K562 (cell line): ENCODE results near the gene LIG3. TPM values are rescaled to one million over a fixed set of nuclear protein-coding genes. Genes with fewer than 3 reads are reported as not detected.

ENCODE experiments used
- BMI1 ChIP-seq: fragments of 150-350 bp; IDR thresholded peaks from 2 replicates; pipeline ENCODE4 v1.6.1; 2014; ENCODE audit warnings: low read length
- HDAC1 ChIP-seq, 2 experiments: fragments of 450-650 bp; IDR thresholded peaks; 2 replicates each; pipeline ENCODE4 v1.6.1; 2016 to 2017; ENCODE audit warnings: inconsistent platforms in 1 of 2, mild to moderate bottlenecking in 1 of 2, moderate library complexity in 1 of 2
- NCOR1 ChIP-seq: fragments of 450-650 bp; IDR thresholded peaks from 2 replicates; pipeline ENCODE4 v1.6.1; 2016; ENCODE audit warnings: mild to moderate bottlenecking, moderate library complexity
- PHF20 ChIP-seq: fragments of 450-650 bp; IDR thresholded peaks from 2 replicates; pipeline ENCODE4 v1.6.1; 2018; ENCODE audit not compliant: partially characterized antibody
- RCOR1 ChIP-seq, 2 experiments: IDR thresholded peaks; 2 replicates each; pipeline ENCODE4 v1.6.1; 2012; ENCODE audit warnings: low read depth in 2 of 2, low read length in 2 of 2, borderline replicate concordance in 1 of 2, improper control_type of control experiment in 1 of 2
- RFX1 ChIP-seq: fragments of 450-650 bp; IDR thresholded peaks from 2 replicates; pipeline ENCODE4 v1.6.1; 2016; ENCODE audit warnings: mild to moderate bottlenecking, moderate library complexity
- TAL1 ChIP-seq: fragments of 450-650 bp; IDR thresholded peaks from 2 replicates; pipeline ENCODE4 v1.6.1; 2016; ENCODE audit warnings: mild to moderate bottlenecking
- YY1 ChIP-seq, 3 experiments: IDR thresholded peaks; 2 replicates each; pipeline ENCODE4 v1.6.1; 2011; ENCODE audit warnings: low read length in 2 of 3, mild to moderate bottlenecking in 2 of 3, moderate library complexity in 2 of 3, borderline replicate concordance in 1 of 3, control low read depth in 1 of 3, low read depth in 1 of 3; ENCODE audit not compliant: insufficient read depth in 3 of 3, insufficient replicate concordance in 2 of 3, control insufficient read depth in 1 of 3, insufficient read length in 1 of 3; ENCODE audit errors: extremely low read depth in 1 of 3
- ZFP1 ChIP-seq: fragments of 450-650 bp; formaldehyde crosslinking; IDR thresholded peaks from 2 replicates; pipeline ENCODE4 v1.4.0; 2020; ENCODE audit warnings: mild to moderate bottlenecking, mixed read lengths
- ZFP30 ChIP-seq: fragments of 250-450 bp; sonication (Bioruptor Pico); IDR thresholded peaks from 2 replicates; pipeline ENCODE4 v1.8.0; 2022; ENCODE audit warnings: moderate library complexity, mild to moderate bottlenecking, inconsistent platforms, borderline replicate concordance
- ZNF184 ChIP-seq: sonication (generic); formaldehyde crosslinking; IDR thresholded peaks from 2 replicates; pipeline ENCODE4 v1.5.0; 2020; ENCODE audit warnings: missing genetic modification reagents
- ZNF197 ChIP-seq: fragments of 200-800 bp; sonication (Bioruptor generic); IDR thresholded peaks from 2 replicates; pipeline ENCODE4 v1.6.1; 2016; ENCODE audit warnings: low read depth, missing genetic modification characterization, missing compliant biosample characterization
- polyA plus RNA-seq, 8 experiments: library from polyadenylated mRNA; depleted of rRNA in 4 of 8; stranded (reverse) in 5 of 8; unstranded in 3 of 8; fragments of >200 nt; fragmentation: Nextera tagmentation in 2 of 8; fragmentation: Illumina TruSeq in 1 of 8; extraction: Ambion mirVana in 2 of 8; extraction: Trizol in 1 of 8; gene quantifications; 2 replicates each; pipeline versions ENCODE4 v1.2.1 to v1.2.3, GENCODE V29; 2011 to 2014; ENCODE audit warnings: inconsistent platforms in 1 of 8, missing spikeins in 1 of 8
- total RNA-seq, 7 experiments: library from RNA; depleted of rRNA in 6 of 7; stranded (reverse); fragments of >200 nt in 6 of 7; fragmentation: Illumina TruSeq in 2 of 7; extraction: Trizol in 2 of 7; gene quantifications; 2 replicates each; pipeline versions ENCODE4 v1.2.1 to v1.2.3, GENCODE V29; 2011 to 2021; ENCODE audit warnings: low replicate concordance in 1 of 7
- TF ChIP-seq, protein P1 (sequence below): fragments of 450-650 bp; formaldehyde crosslinking; IDR thresholded peaks from 2 replicates; pipeline ENCODE4 v1.4.0; 2022; ENCODE audit warnings: mild to moderate bottlenecking, moderate library complexity
- TF ChIP-seq, protein P2 (sequence below): fragments of 450-650 bp; formaldehyde crosslinking; conservative IDR thresholded peaks from 2 replicates; pipeline ENCODE4 v1.4.0; 2022; ENCODE audit warnings: mild to moderate bottlenecking, missing genetic modification characterization
- TF ChIP-seq, protein P3 (sequence below): fragments of 450-650 bp; conservative IDR thresholded peaks from 2 replicates; pipeline ENCODE4 v1.6.1; 2016; ENCODE audit warnings: missing genetic modification characterization, low read depth, mild to moderate bottlenecking, missing compliant biosample characterization, moderate library complexity
- TF ChIP-seq, protein P4 (sequence below): fragments of 250-450 bp; sonication (Bioruptor Pico); IDR thresholded peaks from 2 replicates; pipeline ENCODE4 v1.4.0; 2020; ENCODE audit warnings: borderline replicate concordance
- TF ChIP-seq, protein P5 (sequence below): fragments of 450-650 bp; conservative IDR thresholded peaks from 2 replicates; pipeline ENCODE4 v1.6.1; 2016; ENCODE audit warnings: missing genetic modification characterization, low read depth, mild to moderate bottlenecking, control low read depth, missing compliant biosample characterization

The LIG3 gene
- total and polyA plus RNA-seq, 9 of the 15 experiments (the other 6 are each of a cell fraction or from before 2014, with no cell fraction given): 7.6 to 75.0 (median 43.0) TPM

DNA sequence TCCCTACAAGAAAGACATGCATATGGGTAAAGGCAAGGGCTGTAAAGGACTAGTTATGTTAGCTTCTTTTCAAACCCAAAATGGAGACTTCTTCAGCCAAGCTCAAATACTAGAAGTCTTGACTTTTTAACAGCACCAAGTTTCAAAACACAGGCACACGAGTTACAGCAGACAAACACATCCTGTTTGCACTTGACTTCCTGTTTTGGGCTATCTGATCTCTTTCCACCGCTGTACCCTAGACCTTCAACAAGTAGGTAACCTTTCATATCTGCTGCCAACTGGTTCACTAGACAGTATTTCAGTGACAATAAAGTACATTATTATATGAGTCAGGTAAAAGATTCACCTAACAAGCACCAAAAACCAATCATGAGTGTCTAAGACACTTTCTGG lies 70.9 kb downstream of the LIG3 start (continued):
- TF ChIP-seq YY1 (IDR thresholded peaks at IDR 0.05; ENCODE audit: borderline replicate concordance in 1 of 3, control insufficient read depth in 1 of 3, extremely low read depth in 1 of 3, insufficient read depth in 3 of 3, insufficient read length in 1 of 3, insufficient replicate concordance in 2 of 3, low read depth in 1 of 3, low read length in 2 of 3): peak in 1 of 3 experiments; percentile 23
- TF ChIP-seq, protein P1, sequence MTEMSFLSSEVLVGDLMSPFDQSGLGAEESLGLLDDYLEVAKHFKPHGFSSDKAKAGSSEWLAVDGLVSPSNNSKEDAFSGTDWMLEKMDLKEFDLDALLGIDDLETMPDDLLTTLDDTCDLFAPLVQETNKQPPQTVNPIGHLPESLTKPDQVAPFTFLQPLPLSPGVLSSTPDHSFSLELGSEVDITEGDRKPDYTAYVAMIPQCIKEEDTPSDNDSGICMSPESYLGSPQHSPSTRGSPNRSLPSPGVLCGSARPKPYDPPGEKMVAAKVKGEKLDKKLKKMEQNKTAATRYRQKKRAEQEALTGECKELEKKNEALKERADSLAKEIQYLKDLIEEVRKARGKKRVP (CRISPR knock-in tag): no peak
- TF ChIP-seq HDAC1 (IDR thresholded peaks at IDR 0.05): 0 out of 4 replicates have a peak, but pooled peaks of 1 of the 2 experiments have one; percentile 24
- TF ChIP-seq, protein P2, sequence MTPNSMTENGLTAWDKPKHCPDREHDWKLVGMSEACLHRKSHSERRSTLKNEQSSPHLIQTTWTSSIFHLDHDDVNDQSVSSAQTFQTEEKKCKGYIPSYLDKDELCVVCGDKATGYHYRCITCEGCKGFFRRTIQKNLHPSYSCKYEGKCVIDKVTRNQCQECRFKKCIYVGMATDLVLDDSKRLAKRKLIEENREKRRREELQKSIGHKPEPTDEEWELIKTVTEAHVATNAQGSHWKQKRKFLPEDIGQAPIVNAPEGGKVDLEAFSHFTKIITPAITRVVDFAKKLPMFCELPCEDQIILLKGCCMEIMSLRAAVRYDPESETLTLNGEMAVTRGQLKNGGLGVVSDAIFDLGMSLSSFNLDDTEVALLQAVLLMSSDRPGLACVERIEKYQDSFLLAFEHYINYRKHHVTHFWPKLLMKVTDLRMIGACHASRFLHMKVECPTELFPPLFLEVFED (CRISPR knock-in tag): no peak
- TF ChIP-seq ZNF184 (CRISPR knock-in tag): no peak
- TF ChIP-seq NCOR1: no peak
- no peak for TF ChIP-seq ZFP1
- TF ChIP-seq TAL1: no peak
- TF ChIP-seq ZFP30 (CRISPR knock-in tag): no peak
- TF ChIP-seq, protein P3, sequence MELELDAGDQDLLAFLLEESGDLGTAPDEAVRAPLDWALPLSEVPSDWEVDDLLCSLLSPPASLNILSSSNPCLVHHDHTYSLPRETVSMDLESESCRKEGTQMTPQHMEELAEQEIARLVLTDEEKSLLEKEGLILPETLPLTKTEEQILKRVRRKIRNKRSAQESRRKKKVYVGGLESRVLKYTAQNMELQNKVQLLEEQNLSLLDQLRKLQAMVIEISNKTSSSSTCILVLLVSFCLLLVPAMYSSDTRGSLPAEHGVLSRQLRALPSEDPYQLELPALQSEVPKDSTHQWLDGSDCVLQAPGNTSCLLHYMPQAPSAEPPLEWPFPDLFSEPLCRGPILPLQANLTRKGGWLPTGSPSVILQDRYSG (tag): no peak; the same call in 1 of the 2 replicates
- TF ChIP-seq ZNF197 (CRISPR knock-in tag): no peak
- no peak for TF ChIP-seq RFX1
- 0 out of 4 replicates have a peak, but pooled peaks of 1 of the 2 experiments have one; percentile 14 for TF ChIP-seq RCOR1 (IDR thresholded peaks at IDR 0.05; ENCODE audit: borderline replicate concordance in 1 of 2, low read depth in 2 of 2, low read length in 2 of 2)
- TF ChIP-seq, protein P4, sequence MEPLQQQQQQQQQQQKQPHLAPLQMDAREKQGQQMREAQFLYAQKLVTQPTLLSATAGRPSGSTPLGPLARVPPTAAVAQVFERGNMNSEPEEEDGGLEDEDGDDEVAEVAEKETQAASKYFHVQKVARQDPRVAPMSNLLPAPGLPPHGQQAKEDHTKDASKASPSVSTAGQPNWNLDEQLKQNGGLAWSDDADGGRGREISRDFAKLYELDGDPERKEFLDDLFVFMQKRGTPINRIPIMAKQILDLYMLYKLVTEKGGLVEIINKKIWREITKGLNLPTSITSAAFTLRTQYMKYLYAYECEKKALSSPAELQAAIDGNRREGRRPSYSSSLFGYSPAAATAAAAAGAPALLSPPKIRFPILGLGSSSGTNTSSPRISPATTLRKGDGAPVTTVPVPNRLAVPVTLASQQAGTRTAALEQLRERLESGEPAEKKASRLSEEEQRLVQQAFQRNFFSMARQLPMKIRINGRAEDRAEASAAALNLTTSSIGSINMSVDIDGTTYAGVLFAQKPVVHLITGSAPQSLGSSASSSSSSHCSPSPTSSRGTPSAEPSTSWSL (CRISPR knock-in tag): no peak
- TF ChIP-seq, protein P5, sequence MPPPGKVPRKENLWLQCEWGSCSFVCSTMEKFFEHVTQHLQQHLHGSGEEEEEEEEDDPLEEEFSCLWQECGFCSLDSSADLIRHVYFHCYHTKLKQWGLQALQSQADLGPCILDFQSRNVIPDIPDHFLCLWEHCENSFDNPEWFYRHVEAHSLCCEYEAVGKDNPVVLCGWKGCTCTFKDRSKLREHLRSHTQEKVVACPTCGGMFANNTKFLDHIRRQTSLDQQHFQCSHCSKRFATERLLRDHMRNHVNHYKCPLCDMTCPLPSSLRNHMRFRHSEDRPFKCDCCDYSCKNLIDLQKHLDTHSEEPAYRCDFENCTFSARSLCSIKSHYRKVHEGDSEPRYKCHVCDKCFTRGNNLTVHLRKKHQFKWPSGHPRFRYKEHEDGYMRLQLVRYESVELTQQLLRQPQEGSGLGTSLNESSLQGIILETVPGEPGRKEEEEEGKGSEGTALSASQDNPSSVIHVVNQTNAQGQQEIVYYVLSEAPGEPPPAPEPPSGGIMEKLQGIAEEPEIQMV (tag): no peak
- no peak for TF ChIP-seq PHF20
- no peak for TF ChIP-seq BMI1
